HG03025 (cell line): ENCODE results near the gene ATXN3.

Experiments used
- ATAC-seq: cut with Tn5 transposase; IDR thresholded peaks from one replicate; pipeline ENCODE4 v1.9.1; 2021; ENCODE audit warnings: mild to moderate bottlenecking, moderate library complexity; ENCODE audit not compliant: unreplicated experiment, low FRiP score

Gene ATXN3

DNA sequence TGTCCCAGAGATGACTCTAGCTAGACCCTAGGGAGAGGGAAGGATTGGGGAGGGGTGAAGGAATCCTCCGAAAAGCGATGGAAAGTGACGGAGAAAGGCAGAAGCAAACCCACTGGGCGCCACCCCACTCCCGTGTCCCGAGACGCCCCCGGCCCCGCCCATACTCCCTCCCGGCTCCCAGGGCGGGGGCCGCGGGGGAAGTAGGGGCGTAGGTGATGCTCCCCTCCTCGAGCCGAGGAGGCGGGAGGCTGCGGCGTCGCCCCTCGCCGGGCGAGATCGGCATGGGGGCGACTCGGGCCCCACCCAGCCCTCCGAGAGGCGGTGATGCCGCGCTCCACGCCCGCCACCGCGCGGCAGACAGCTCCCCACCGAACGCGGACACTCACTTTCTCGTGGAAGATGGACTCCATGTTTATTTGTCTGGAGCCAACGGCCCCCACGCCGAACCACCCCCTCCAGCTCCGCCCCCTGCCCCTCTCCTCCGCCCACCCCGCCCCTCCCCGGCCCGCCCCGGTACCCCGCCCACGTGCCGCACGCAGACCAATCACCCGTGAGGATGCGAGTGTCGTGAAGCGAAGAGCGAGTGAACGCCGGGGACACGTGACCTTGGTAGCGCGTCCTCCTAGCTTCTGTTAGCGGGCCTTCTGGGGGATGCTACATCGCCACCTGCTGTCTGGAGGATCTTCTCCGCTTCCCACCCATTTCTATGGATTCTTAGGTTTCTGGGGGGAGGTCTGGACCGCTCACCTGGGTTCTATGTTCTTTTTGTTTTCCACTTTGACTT, at the start of gene ATXN3:
TSS of gene ATXN3 (minus strand) at position 440 of the 784 bp plus-strand sequence. CDS start at position 410, 30 bp downstream.
- peak; percentile 89 for ATAC-seq

DNA sequence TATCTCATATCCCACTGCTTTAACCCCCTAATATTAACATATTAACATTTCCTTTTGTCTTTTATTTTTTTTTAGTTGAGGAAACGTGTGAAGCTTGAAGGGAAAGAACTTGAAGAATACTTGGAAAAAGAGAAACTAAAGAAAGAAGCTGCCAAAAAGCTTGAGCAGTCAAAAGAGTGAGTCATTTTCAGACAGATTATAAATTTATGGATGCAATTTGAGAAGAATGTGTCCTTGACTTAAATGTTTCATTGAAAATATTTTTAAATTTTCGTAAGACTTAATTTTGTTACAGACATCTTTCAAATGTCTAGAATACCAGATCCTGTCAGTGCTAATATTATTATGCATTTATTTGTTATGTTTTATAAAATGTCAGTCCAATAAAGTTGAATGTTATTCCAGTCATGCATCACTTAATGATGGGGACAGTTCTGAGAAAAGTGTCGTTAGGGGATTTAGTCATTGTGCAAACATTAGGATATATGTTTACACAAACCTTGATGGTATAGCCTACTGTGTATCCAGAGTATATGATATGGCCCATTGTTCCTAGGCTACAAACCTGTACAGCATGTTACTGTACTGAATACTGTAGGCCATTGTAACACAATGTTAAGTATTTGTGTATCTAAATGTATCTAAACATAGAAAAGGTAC, 48.0 kb upstream of the ATXN3 start:
- ATAC-seq = no peak

DNA sequence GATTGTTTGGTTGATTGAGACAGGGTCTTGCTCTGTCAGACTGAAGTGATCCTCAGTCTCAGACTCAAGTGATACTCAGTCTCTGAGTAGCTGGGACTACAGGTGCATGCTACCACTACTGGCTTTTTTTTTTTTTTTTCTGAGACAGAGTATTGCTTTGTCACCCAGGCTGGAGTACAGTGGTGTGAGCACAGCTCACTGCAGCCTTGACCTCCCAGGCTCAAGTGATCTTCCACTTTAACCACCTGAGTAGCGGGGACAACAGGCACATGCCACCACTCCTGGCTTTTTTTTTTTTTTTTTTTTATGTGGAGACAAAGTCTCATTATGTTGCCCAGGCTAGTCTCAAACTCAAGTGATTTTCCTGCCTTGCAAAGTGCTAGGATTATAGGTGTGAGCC, 47.2 kb upstream of the ATXN3 start:
- no peak for ATAC-seq

DNA sequence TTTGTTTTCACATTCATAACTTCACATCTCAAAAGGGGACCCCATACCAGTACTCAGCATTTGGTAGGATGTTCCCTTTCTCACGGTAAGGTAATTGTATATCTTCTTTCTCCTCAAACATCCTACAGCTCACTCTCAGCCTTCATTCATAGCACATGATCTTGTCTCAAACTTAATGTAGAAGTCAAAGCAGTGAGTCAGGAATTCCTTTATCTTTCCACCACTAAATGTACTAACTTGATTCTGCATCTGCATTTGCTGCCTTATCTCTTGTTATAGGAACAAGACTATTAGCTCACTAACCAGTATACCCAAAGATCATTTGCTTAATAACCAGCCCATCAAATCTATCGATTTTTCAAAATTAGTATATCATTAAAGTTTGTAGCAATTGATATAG, 38.3 kb upstream of the ATXN3 start:
- ATAC-seq = no peak

DNA sequence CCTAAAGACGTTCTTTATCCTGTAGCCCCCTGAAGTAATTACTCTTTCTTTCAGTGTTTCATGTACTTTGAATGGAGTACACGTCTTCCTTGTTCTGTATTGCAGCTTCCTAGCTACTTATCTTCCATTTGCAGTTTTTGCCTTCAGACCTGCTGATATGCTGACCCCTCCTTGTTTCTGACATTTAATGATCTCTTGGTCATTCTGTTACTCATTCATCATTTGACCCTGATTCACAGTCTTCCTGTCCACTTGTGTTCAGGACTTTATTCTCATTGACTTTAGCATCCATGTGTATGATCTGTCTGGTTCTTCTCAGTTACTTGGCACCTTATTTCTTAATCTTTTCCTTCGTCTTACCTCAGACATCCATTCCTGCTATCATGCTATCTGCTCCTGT, 37.6 kb upstream of the ATXN3 start:
- no peak for ATAC-seq

DNA sequence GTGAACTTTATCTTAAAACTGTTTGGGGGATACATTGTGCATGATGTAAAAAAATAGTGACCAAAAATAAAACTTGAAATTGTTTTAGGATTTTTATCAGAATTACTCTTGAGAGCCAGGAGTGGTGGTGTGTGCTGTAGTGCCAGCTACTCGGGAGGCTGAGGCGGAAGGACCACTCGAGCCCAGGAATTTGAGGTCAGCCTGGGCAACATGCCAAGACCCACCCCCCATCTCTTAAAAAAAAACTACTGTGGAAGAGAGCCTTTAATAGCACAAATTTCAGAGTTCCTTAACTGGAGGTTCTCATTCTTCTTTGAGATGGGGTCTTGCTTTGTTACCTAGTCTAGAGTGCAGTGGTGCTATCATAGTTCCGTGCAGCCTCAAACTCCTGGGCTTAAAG, 36.9 kb upstream of the ATXN3 start:
- ATAC-seq = no peak

DNA sequence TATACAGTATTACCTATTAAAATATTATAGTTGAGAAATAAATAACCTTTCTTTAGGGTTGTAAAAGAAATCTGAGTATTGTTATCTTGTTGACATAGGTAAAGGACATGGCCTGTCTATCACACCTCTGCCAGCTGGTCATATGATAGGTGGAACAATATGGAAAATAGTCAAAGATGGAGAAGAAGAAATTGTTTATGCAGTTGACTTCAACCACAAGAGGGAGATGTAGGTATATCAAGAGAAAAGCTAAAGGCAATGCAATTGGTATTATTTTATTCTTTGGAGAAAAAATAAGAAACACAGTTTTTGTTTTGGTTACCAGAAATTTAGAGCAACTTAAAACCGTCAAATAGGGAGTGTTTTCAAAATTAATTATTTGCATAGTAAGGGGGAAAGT, 28.9 kb upstream of the ATXN3 start:
- no peak for ATAC-seq

DNA sequence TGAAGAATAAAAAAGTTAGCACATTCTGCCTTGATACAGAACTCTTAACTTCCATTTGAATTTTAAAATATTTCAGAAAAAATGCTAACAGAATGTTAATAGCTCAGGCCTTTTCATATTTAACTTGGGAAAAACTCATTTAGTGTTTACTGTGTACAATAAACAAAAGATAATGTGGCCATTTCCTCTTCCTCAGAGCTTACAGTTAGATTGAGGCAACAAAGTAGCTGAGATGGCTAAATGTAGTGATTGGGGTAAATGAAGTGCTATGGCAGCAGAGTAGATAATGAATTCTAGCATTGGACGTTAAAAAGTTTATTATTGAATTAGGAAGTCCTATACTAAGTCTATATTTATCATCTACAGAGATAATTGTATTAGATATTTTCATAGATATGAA, 28.1 kb upstream of the ATXN3 start:
- no peak for ATAC-seq

DNA sequence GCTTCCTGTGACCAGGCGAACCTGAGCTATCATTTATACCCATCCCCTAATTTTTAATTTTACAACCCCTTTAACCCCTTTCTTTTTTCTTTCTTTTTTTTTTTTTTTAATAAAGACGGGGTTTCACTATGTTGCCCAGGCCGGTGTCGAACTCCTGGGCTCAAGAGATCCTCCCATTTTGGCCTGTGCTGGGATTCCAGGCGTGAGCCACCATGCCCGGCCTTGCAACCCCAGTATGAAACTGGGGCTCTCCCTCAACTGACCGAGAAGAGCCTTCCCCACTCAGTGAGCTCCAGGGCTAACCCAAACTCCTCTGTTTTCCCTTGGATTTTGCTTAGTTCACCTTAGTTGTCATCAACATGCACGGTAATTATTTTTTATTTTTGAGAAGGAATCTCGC, 16.4 kb upstream of the ATXN3 start:
- no peak for ATAC-seq

DNA sequence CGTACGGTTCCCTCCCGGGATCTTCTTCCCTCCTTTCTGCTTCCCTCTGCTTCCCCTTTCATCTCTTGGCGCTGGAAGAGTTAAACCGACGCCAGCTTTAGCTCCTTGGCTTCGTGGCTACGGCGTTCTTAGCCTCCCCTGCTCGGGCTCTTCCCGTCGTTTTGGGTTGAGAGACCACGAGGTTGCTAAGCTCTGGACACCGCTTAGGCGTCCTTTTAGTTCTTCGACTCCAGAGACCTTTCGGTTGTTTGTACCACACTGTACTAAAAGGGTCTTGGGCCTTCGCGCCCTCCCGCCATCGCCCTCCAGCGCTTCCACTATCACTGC, 15.9 kb upstream of the ATXN3 start:
- no peak for ATAC-seq

DNA sequence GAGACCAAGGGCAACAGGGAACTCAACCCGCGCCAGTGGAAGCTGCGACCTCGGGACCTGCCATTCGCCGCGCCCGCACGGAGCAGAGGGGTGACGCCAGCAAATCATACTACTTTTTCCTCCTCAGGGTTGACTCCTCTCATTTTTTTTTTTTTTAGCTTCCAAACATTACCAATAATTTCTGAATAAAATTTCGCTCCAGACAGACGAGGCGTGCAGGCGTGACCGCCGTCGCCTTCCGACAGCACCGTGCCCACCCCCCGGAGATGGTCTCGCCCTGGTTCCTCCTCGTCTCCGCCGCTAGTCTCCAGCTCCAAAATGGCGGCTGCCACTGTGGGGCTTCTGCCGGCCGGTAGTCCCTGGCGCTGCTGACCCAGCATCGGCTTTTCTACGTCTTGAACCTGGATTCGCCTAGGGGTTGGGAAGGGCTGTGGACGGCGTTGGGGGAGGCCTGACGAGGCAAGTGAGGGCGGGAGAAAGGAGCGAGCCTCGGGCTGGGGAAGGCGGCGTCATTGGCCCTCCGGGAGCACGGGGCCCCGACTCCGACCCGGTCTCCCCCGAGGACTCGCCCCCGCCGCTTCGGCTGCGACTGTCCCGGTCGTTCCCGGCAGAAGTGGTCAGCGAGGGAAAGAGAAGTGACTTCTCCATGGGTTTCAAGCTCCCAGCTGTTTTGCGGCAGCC, 15.4 kb upstream of the ATXN3 start, which contains the start of the genes CPSF2 and NDUFB1:
TSS of gene CPSF2 (plus strand) at position 300 of the 681 bp plus-strand sequence. CDS start 9,016 bp downstream, outside the sequence.
TSS of gene NDUFB1 (minus strand) at position 37 of the 681 bp plus-strand sequence. CDS start 4,069 bp downstream, outside the sequence.
- peak; percentile 85 for ATAC-seq

DNA sequence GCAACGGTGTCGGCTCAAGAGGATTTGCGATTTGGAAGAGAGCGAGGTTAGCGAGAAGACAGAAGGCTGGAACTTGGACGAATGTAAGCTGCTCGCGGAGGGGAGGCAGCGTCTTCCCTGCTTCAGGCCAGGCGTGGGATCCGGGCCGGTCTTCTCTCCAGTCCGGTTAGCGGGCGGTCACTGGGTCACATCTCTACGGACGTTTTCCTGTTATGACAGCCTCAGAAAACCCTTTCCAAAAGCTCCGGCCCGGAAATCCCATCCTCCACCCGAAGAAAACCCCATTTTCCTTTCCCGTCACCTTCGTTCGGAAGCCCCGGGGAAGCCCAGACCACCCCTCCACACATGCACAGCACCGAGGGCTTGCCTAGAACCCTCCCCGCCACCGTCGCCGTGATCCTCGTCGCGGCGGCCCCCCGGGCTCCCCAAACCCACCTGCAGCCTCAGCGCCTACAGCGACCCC, 14.9 kb upstream of the ATXN3 start:
- ATAC-seq = peak; percentile 4

DNA sequence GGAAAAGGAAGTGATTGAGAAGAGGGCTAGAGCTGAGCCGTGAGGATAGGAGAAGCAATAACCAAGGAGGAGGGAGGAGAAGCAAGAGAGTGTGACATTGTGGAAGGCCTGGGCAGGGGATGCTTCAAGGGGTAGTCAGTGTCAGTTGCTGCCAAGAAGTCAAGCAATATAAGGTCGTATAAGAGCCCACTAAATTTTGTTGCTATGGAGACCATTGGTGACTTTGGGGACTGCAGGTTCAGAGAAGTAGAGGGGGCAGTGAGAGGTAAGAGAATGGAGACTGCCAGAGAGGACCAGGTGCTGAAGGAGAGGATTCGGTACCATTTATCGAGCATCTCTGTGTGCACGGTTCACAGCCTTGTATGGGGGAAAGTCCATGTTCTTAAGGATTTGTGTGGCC, 3.1 kb upstream of the ATXN3 start:
- ATAC-seq = no peak

DNA sequence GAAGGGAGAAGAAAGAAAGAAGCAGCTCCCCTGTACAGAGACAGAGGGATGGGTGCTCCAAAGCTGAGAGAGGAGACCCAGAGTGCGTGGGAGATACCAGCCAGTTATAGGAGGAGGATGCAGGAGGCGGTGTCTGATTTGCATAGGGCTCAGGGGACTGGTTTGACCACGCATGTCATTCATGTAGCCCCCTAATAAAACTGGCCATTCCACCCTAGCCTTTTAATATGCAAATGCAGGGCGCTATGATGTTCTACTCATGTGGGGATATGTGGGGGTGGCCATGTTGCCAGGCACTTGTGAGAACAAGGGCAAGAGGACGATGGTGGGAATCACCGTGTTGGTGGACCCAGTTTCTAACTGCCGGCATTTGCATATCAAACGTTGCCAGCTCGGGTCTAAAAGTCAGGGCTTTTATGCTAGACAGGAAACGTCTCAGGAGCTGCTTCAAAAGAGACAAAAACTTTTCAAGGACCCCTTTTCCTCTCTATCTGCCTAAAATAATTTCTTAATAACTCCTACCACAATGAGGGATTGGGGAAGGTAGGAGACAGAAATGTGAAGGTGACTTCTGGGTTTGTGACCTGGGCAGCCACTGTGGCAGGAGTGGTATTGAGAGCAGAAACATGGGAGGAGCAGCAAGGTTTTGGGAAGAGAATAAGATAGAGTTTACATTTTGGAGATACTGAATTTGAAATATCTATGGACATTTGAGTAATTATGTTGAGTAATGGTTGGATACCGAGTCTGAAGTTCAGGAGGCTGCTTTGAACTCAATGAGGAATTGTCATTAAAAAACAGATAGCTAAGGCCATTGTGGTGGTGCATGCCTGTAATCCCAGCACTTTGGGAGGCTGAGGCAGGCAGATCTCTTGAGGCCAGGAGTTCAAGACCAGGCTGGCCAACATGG, 2.2 kb upstream of the ATXN3 start:
- no peak for ATAC-seq

DNA sequence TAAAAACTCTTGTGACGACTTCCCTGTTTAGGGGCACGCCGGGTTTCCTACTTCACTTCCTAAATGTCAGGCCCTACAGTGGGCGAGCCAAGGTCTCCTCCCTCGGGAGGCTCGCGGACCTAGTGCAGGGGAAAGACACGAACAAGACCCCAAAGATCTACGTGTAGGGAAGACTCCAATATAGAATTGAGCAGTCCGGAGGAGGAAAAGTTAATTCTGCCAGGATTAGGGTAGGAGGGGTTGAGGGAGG, 564 bp downstream of the ATXN3 start:
- ATAC-seq = no peak

DNA sequence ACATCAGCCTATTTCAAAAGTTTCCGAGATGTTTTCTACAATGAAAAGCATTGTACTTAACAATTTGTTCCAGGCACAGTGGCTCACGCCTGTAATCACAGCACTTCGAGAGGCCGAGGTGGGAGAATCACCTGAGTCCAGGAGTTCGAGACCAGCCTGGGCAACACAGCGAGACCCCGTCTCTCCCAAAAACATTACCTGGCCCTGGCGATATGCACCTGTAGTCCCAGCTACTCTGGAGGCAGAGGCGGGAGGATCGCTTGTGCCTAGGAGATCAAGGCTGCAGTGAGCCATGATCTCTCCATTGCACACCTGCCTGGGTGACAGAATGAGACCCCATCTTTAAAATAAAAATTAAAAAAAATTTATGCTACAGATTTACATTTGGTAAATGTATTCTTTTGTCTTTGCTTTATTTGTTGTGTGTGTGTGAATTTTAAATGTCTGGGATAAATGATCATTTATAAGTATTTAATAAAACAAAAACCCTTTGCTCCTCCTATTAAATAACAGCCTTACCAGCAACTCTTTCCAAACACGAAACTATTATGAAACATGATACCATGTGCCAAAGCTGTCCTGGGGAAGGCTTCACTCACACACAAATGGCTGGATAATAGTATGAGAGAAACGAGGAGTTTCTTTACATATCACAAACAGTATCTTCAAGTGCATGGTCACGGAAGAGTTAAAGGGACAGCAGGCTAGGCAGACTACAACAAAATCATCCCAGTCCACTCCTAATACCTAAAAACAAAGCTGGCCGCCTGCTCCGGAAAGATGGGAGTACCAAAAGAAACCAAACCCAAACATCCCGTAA, 1.1 kb downstream of the ATXN3 start:
- ATAC-seq = no peak

DNA sequence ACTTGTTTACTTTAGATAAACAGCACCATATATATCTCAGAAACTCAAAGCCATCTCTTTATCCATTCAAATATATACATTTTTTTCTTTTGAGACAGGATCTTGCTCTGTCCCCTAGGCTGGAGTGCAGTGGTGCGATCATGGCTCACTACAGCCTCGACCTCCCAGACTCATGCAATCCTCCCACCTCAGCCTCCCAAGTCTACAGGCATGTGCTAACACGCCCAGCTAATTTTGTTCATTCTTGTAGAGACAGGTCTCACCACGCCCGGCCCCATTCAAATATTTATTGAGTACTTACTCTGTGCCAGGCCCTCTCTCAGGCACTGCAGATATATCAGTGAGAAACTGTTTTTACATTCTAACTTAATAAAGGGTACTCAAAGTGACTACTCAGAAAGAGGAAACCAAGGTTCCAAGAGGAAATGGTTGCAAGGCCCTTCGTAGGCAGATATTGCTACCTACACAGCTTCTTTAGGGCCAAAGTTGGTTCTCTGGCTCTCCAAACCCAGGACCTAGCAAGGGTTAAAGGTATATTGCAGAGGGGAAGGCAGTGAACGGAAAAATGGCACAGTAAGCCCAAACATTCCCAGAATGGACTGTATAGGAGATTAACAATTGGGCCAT, 2.9 kb downstream of the ATXN3 start:
- ATAC-seq = no peak

DNA sequence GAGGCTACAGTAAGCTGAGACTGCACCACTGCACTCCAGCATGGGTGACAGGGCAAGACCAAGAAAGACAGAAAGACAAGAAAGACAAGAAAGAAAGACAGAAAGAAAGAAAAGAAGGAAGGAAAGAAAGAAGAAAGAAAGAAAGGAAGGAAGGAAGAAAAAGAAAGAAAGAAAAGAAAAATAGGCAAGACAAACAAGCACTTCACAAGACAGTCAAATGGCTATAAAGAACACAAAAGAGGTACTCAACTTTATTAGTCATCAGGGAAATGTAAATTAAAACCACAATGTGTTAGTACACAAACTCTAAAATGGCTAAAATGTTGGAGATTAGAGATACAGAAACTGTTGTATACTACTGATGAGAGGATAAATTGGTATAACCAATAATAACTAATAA, 6.6 kb downstream of the ATXN3 start:
- ATAC-seq = no peak

DNA sequence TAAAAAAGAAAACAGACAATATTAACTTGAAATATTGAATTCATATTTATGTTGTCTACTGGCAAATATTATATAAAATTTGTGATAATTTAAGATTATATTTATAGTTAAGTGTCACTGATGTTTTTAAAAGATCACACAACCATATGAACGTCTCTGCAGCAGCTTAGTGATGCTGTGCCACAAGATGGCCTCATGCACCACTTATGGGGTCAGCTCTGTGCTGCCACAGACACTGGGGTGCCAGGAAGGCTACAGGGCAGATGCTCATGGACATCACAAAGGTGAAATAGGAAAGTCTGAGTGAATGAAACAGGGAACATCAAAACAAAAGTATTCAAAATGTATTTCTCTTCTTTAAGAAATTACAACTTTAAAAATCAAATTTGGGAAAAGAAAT, 13.1 kb downstream of the ATXN3 start:
- no peak for ATAC-seq
